Measurements from ENCODE around the gene SOCS7.

Gene SOCS7

GRCh38 chr17:38332735-38333134 is 18.9 kb upstream of the SOCS7 start:
- Histone ChIP-seq H3K4me2 (ENCODE audit: low read length) (no peak overlapping the region), H4K20me1 (ENCODE audit: control insufficient read depth, insufficient read depth, low read depth, low read length) (no peaks in the 10 kb centered on the region), H3K27ac (ENCODE audit: low read depth, low read length) (no peak overlapping the region), H3K9me3 (ENCODE audit: control insufficient read depth, insufficient read depth, low read length) (no peaks in the 10 kb centered on the region), H3K9me2 (replicated peaks; ENCODE audit: control insufficient read depth, low read length) (no peaks in the 10 kb centered on the region), H3K4me1 (ENCODE audit: control insufficient read depth, low read length) (peaks cover 7% of the 10 kb centered on the region), H3K4me3 (ENCODE audit: low read length) (no peak overlapping the region), H3K27me3 (ENCODE audit: control insufficient read depth, low read length) (no peaks in the 10 kb centered on the region), H3K79me2 (ENCODE audit: control insufficient read depth, low read length) (no peaks in the 10 kb centered on the region), H3F3A (ENCODE audit: control insufficient read depth, insufficient read depth) (no peaks in the 10 kb centered on the region), H3K36me3 (ENCODE audit: control insufficient read depth, low read length) (no peaks in the 10 kb centered on the region)
- no peak for TF ChIP-seq CTCF (IDR thresholded peaks at IDR 0.05; ENCODE audit: low read depth, low read length, poor library complexity, severe bottlenecking)
- no peak for TF ChIP-seq EZH2phosphoT487 (IDR thresholded peaks at IDR 0.05; ENCODE audit: borderline replicate concordance, low read length)

GRCh38 chr17:38333635-38334295 is 17.9 kb upstream of the SOCS7 start:
- H3K27ac ChIP-seq (ENCODE audit: low read depth, low read length), result no peak overlapping the region
- H3K36me3 ChIP-seq (ENCODE audit: control insufficient read depth, low read length), result no peaks in the 10 kb centered on the region
- H3K27me3 ChIP-seq (ENCODE audit: control insufficient read depth, low read length), result no peaks in the 10 kb centered on the region
- H3K4me3 ChIP-seq (ENCODE audit: low read length), result no peak overlapping the region
- H3K4me2 ChIP-seq (ENCODE audit: low read length), result no peak overlapping the region
- no peaks in the 10 kb centered on the region for H3K9me2 ChIP-seq (replicated peaks; ENCODE audit: control insufficient read depth, low read length)
- peaks cover 3% of the 10 kb centered on the region for H3K4me1 ChIP-seq (ENCODE audit: control insufficient read depth, low read length)
- H4K20me1 ChIP-seq (ENCODE audit: control insufficient read depth, insufficient read depth, low read depth, low read length), result no peaks in the 10 kb centered on the region
- H3K9me3 ChIP-seq (ENCODE audit: control insufficient read depth, insufficient read depth, low read length), result no peaks in the 10 kb centered on the region
- TF ChIP-seq EZH2phosphoT487 (IDR thresholded peaks at IDR 0.05; ENCODE audit: borderline replicate concordance, low read length), result no peak
- peak; percentile 99 for TF ChIP-seq CTCF (IDR thresholded peaks at IDR 0.05; ENCODE audit: low read depth, low read length, poor library complexity, severe bottlenecking)
- no peaks in the 10 kb centered on the region for H3K79me2 ChIP-seq (ENCODE audit: control insufficient read depth, low read length)
- H3F3A ChIP-seq (ENCODE audit: control insufficient read depth, insufficient read depth), result no peaks in the 10 kb centered on the region

GRCh38 chr17:38334480-38335364 is 16.9 kb upstream of the SOCS7 start:
- no peak overlapping the region for H3K4me2 ChIP-seq (ENCODE audit: low read length)
- no peaks in the 10 kb centered on the region for H4K20me1 ChIP-seq (ENCODE audit: control insufficient read depth, insufficient read depth, low read depth, low read length)
- H3K36me3 ChIP-seq (ENCODE audit: control insufficient read depth, low read length), result no peaks in the 10 kb centered on the region
- no peaks in the 10 kb centered on the region for H3K79me2 ChIP-seq (ENCODE audit: control insufficient read depth, low read length)
- H3K4me1 ChIP-seq (ENCODE audit: control insufficient read depth, low read length), result no peaks in the 10 kb centered on the region
- H3K27me3 ChIP-seq (ENCODE audit: control insufficient read depth, low read length), result no peaks in the 10 kb centered on the region
- TF ChIP-seq EZH2phosphoT487 (IDR thresholded peaks at IDR 0.05; ENCODE audit: borderline replicate concordance, low read length) (no peak), CTCF (IDR thresholded peaks at IDR 0.05; ENCODE audit: low read depth, low read length, poor library complexity, severe bottlenecking) (no peak)
- H3K9me3 ChIP-seq (ENCODE audit: control insufficient read depth, insufficient read depth, low read length), result no peaks in the 10 kb centered on the region
- no peaks in the 10 kb centered on the region for H3F3A ChIP-seq (ENCODE audit: control insufficient read depth, insufficient read depth)
- H3K4me3 ChIP-seq (ENCODE audit: low read length), result no peak overlapping the region
- H3K9me2 ChIP-seq (replicated peaks; ENCODE audit: control insufficient read depth, low read length), result no peaks in the 10 kb centered on the region
- no peak overlapping the region for H3K27ac ChIP-seq (ENCODE audit: low read depth, low read length)
